Measurements from ENCODE around the gene GNB5. TPM values are rescaled to one million over a fixed set of nuclear protein-coding genes. Genes with fewer than 3 reads are reported as not detected.

The GNB5 gene
- polyA plus RNA-seq, 1 donor from 2014 or later, result 89.6 TPM

GRCh38 chr15:52078197-52078875, 112.9 kb downstream of the GNB5 start:
- Histone ChIP-seq H3K9me3 (ENCODE audit: low read length) (no peaks in the 10 kb centered on the region), H3K27ac (ENCODE audit: low read length) (no peak overlapping the region), H3K79me2 (replicated peaks; ENCODE audit: insufficient read depth, low read length) (no peaks in the 10 kb centered on the region), H3K9ac (ENCODE audit: low read length) (no peak overlapping the region), H3K27me3 (ENCODE audit: insufficient read depth, low read depth, low read length) (no peaks in the 10 kb centered on the region), H3K4me3 (ENCODE audit: low read length) (no peak overlapping the region), H3K36me3 (ENCODE audit: insufficient read depth, low read length) (no peaks in the 10 kb centered on the region), H2AFZ (ENCODE audit: low read depth, low read length) (no peak overlapping the region), H3K4me2 (ENCODE audit: low read length) (no peak overlapping the region), H4K20me1 (ENCODE audit: insufficient read depth) (no peaks in the 10 kb centered on the region), H3F3A (ENCODE audit: insufficient read depth, low read length, poor library complexity, severe bottlenecking) (no peaks in the 10 kb centered on the region), H3K9me2 (ENCODE audit: insufficient read depth, low read length) (no peaks in the 10 kb centered on the region)
- TF ChIP-seq MXI1 (conservative IDR thresholded peaks at IDR 0.05; ENCODE audit: poor library complexity, severe bottlenecking) (no peak), CTCF (IDR thresholded peaks at IDR 0.05; ENCODE audit: poor library complexity, severe bottlenecking) (no peak), EZH2 (IDR thresholded peaks at IDR 0.05; ENCODE audit: borderline replicate concordance, insufficient read depth, low read length, poor library complexity, severe bottlenecking) (no peak), TAF1 (IDR thresholded peaks at IDR 0.05; ENCODE audit: low read depth) (no peak), SMC3 (conservative IDR thresholded peaks at IDR 0.05; ENCODE audit: poor library complexity) (no peak), POLR2AphosphoS5 (IDR thresholded peaks at IDR 0.05) (no peak), EP300 (conservative IDR thresholded peaks at IDR 0.05; ENCODE audit: poor library complexity, severe bottlenecking) (no peak), REST (IDR thresholded peaks at IDR 0.05; ENCODE audit: borderline replicate concordance) (no peak), RAD21 (conservative IDR thresholded peaks at IDR 0.05) (no peak)

GRCh38 chr15:52076889-52077781, 114.1 kb downstream of the GNB5 start:
- Histone ChIP-seq H3K9me2 (ENCODE audit: insufficient read depth, low read length) (no peaks in the 10 kb centered on the region), H2AFZ (ENCODE audit: low read depth, low read length) (no peak overlapping the region), H3K4me3 (ENCODE audit: low read length) (no peak overlapping the region), H3F3A (ENCODE audit: insufficient read depth, low read length, poor library complexity, severe bottlenecking) (no peaks in the 10 kb centered on the region), H3K9me3 (ENCODE audit: low read length) (no peaks in the 10 kb centered on the region), H3K27me3 (ENCODE audit: insufficient read depth, low read depth, low read length) (no peaks in the 10 kb centered on the region), H3K9ac (ENCODE audit: low read length) (no peak overlapping the region), H3K36me3 (ENCODE audit: insufficient read depth, low read length) (no peaks in the 10 kb centered on the region), H3K27ac (ENCODE audit: low read length) (no peak overlapping the region), H3K4me2 (ENCODE audit: low read length) (no peak overlapping the region), H3K79me2 (replicated peaks; ENCODE audit: insufficient read depth, low read length) (no peaks in the 10 kb centered on the region), H4K20me1 (ENCODE audit: insufficient read depth) (no peaks in the 10 kb centered on the region)
- TF ChIP-seq SMC3 (conservative IDR thresholded peaks at IDR 0.05; ENCODE audit: poor library complexity) (no peak), TAF1 (IDR thresholded peaks at IDR 0.05; ENCODE audit: low read depth) (no peak), REST (IDR thresholded peaks at IDR 0.05; ENCODE audit: borderline replicate concordance) (no peak), RAD21 (conservative IDR thresholded peaks at IDR 0.05) (no peak), EP300 (conservative IDR thresholded peaks at IDR 0.05; ENCODE audit: poor library complexity, severe bottlenecking) (no peak), EZH2 (IDR thresholded peaks at IDR 0.05; ENCODE audit: borderline replicate concordance, insufficient read depth, low read length, poor library complexity, severe bottlenecking) (no peak), POLR2AphosphoS5 (IDR thresholded peaks at IDR 0.05) (no peak), MXI1 (conservative IDR thresholded peaks at IDR 0.05; ENCODE audit: poor library complexity, severe bottlenecking) (no peak), CTCF (IDR thresholded peaks at IDR 0.05; ENCODE audit: poor library complexity, severe bottlenecking) (no peak)

Measured in neural cell (in vitro differentiated cells).